Activated CD4-positive, alpha-beta T cell treated with anti-CD3 and anti-CD28 coated beads, Interleukin-2, amount 10 ng/mL, durations not matched to agents 24 days and 14 days (primary cell): Measurements from ENCODE around the gene SBK2. TPM values are rescaled to one million over a fixed set of nuclear protein-coding genes. Genes with fewer than 3 reads are reported as not detected.

Source experiments
- DNase-seq: peaks from one replicate; pipeline ENCODE4 v3.0.0; 2022
- H3K27ac Mint-ChIP-seq: one replicate; pipeline ENCODE4 v1.8.0; 2022; ENCODE audit warnings: mild to moderate bottlenecking, mixed read lengths
- H3K27me3 Mint-ChIP-seq: one replicate; pipeline ENCODE4 v1.8.0; 2022; ENCODE audit warnings: mixed read lengths
- H3K36me3 Mint-ChIP-seq: one replicate; pipeline ENCODE4 v1.8.0; 2022; ENCODE audit warnings: low read depth, mild to moderate bottlenecking, mixed read lengths
- H3K4me1 Mint-ChIP-seq: one replicate; pipeline ENCODE4 v1.8.0; 2021; ENCODE audit warnings: mixed read lengths
- H3K4me3 Mint-ChIP-seq: one replicate; pipeline ENCODE4 v1.8.0; 2022; ENCODE audit warnings: mild to moderate bottlenecking, moderate library complexity, mixed read lengths
- H3K9me3 Mint-ChIP-seq: one replicate; pipeline ENCODE4 v1.8.0; 2021; ENCODE audit warnings: mixed read lengths
- intact Hi-C: fragments of 100-400 bp; cut with micrococcal nuclease; formaldehyde crosslinking; loops from one replicate; pipeline ENCODE4 v1.15.1; 2023
- total RNA-seq: library from RNA; stranded (reverse); gene quantifications from 2 replicates; pipeline ENCODE4 v1.2.3, GENCODE V29; 2022

SBK2 gene
- total RNA-seq, 1 donor from 2014 or later = not detected

- Mint-ChIP-seq H3K27ac (peak overlapping the region; percentile 79), H3K36me3 (peaks cover 3% of the 10 kb centered on the region), H3K27me3 (no peaks in the 10 kb centered on the region), H3K4me1 (peaks cover 8% of the 10 kb centered on the region), H3K4me3 (peak overlapping the region; percentile 82), H3K9me3 (no peaks in the 10 kb centered on the region)
- no peak for DNase-seq
- intact Hi-C loops = no loop called here
These were observed 50.6 kb downstream of the SBK2 start for GRCh38 chr19:55486043-55486970.

- no peak for DNase-seq
- H3K27ac Mint-ChIP-seq = peak overlapping the region; percentile 79
- intact Hi-C loops = loop anchor here (1.0 kb wide), 1 partner anchor 9 kb away; the partner anchor contains the start of gene ZNF628
These were observed 51.4 kb downstream of the SBK2 start for GRCh38 chr19:55485439-55486011.

DNA sequence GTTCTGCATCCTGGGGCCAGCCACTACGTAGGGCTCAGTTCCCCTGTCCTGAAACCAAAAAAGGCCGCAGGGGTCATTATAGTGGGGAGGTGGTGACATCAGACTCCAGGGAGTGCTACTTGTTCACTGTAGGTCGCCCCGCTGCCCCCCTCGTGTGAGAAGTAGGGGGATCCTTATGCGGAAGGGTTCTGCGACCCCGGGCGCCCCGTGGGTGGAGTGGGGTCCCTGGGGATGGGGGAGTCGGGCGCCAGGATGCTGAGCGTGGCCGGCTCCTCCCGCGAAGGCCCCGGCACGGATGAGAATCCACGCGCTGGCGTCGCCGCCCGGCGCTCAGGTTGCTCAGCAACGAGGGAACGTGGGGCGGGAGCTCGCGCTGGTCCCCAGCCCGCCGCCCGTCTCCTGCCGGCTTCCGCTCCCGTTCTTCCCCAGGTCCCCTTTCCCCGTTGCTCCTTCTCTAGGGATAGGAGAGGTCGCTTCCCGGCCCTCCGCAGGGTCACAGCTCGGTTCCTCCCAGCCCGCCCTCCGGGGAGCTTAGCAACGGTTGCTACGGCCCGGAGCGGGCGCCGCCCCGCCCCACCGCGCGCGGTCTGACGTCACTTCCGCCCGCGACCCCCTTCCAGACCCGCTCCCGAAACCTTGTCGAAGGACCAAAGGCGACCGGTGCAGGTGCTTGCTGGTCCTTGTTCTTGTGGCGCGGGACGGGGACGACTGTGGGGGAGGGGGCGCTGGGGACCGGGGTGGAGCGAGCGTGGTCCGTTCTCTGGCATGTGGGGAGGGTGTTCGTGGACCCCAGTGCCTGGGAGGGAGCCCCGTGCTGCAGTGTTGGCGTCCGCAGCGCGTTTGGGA, 52.1 kb downstream of the SBK2 start, which contains the start of gene NAT14:
NAT14 (plus strand) TSS at position 596 of the 846 bp plus-strand sequence. CDS start 521 bp downstream, outside the sequence.
- H3K4me1 Mint-ChIP-seq = peaks cover 8% of the 10 kb centered on the region
- intact Hi-C loops = loop anchor here (1.0 kb wide), 1 partner anchor 9 kb away; the partner anchor contains the start of gene ZNF628
- H3K36me3 Mint-ChIP-seq = peaks cover 4% of the 10 kb centered on the region
- H3K9me3 Mint-ChIP-seq = no peaks in the 10 kb centered on the region
- H3K27me3 Mint-ChIP-seq = no peaks in the 10 kb centered on the region
- peak within 1 kb of the TSS; percentile 79 for H3K27ac Mint-ChIP-seq
- H3K4me3 Mint-ChIP-seq = peak within 1 kb of the TSS; percentile 82
- peak; percentile 93 for DNase-seq

More at GRCh38 chr19:55485439-55486011, 51.4 kb downstream of the SBK2 start:
- no peaks in the 10 kb centered on the region for H3K27me3 Mint-ChIP-seq
- H3K4me1 Mint-ChIP-seq = peaks cover 8% of the 10 kb centered on the region
- H3K36me3 Mint-ChIP-seq = peaks cover 3% of the 10 kb centered on the region
- no peaks in the 10 kb centered on the region for H3K9me3 Mint-ChIP-seq
- H3K4me3 Mint-ChIP-seq = peak overlapping the region; percentile 82

GRCh38 chr19:55483706-55484592, 53.0 kb downstream of the SBK2 start:
- no peak for DNase-seq
- H3K4me3 Mint-ChIP-seq = peak overlapping the region; percentile 82
- H3K27me3 Mint-ChIP-seq = no peaks in the 10 kb centered on the region
- H3K27ac Mint-ChIP-seq = peak overlapping the region; percentile 48
- H3K9me3 Mint-ChIP-seq = no peaks in the 10 kb centered on the region
- H3K4me1 Mint-ChIP-seq = peaks cover 11% of the 10 kb centered on the region
- peaks cover 6% of the 10 kb centered on the region for H3K36me3 Mint-ChIP-seq
- intact Hi-C loops = no loop called here

DNA sequence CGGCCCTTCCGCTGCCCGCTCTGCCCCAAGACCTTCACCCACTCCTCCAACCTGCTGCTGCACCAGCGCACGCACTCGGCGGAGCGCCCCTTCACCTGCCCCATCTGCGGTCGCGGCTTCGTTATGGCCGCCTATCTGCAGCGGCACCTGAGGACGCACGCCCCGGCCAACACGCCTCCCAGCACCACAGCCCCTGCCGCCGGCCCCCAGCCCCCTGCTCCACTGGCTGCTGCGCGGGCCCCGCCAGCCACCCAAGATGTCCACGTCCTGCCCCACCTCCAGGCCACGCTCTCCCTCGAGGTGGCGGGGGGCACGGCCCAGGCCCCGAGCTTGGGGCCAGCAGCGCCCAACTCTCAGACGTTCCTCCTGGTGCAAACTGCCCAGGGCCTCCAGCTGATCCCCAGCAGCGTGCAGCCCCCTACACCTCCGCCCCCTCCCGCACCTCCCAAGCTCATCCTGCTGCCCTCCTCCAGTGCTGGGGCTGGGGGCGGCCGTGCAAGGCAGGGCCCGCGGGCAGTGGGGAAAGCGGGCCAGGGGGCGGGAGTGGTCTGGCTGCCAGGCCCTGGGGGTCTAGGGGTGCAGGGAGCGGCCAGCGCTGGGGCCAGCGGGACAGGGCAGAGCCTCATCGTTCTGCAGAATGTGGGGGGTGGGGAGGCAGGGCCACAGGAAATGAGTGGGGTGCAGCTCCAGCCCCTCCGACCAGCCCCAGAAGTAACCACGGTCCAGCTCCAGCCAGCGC, 53.8 kb downstream of the SBK2 start:
- DNase-seq = no peak
- H3K27ac Mint-ChIP-seq = no peak overlapping the region
- H3K27me3 Mint-ChIP-seq = no peaks in the 10 kb centered on the region
- H3K4me1 Mint-ChIP-seq = peaks cover 19% of the 10 kb centered on the region
- peaks cover 6% of the 10 kb centered on the region for H3K36me3 Mint-ChIP-seq
- no peak overlapping the region for H3K4me3 Mint-ChIP-seq
- intact Hi-C loops = no loop called here
- H3K9me3 Mint-ChIP-seq = no peaks in the 10 kb centered on the region

DNA sequence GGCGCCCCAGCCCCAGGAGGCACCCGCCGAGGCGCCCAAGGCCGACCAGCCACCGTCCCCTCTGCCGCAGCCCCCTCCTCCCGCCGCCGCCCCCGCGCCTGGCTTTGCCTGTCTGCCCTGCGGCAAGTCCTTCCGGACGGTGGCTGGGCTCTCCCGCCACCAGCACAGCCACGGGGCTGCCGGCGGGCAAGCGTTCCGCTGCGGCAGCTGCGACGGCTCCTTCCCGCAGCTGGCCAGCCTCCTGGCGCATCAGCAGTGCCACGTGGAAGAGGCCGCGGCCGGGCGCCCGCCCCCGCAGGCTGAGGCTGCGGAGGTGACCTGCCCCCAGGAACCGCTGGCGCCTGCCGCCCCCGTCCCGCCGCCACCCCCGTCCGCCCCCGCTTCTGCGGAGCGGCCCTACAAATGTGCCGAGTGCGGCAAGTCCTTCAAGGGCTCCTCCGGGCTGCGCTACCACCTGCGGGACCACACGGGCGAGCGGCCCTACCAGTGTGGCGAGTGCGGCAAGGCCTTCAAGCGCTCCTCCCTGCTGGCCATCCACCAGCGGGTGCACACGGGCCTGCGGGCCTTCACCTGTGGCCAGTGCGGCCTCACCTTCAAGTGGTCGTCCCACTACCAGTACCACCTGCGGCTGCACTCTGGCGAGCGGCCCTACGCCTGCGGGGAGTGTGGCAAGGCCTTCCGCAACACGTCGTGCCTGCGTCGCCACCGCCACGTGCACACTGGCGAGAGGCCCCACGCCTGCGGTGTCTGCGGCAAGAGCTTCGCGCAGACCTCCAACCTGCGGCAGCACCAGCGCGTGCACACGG, 54.6 kb downstream of the SBK2 start:
- peaks cover 6% of the 10 kb centered on the region for H3K36me3 Mint-ChIP-seq
- H3K9me3 Mint-ChIP-seq = no peaks in the 10 kb centered on the region
- H3K27ac Mint-ChIP-seq = no peak overlapping the region
- DNase-seq = no peak
- H3K4me3 Mint-ChIP-seq = no peak overlapping the region
- H3K27me3 Mint-ChIP-seq = no peaks in the 10 kb centered on the region
- intact Hi-C loops = no loop called here
- peaks cover 21% of the 10 kb centered on the region for H3K4me1 Mint-ChIP-seq

GRCh38 chr19:55481794-55482155, 55.2 kb downstream of the SBK2 start:
- H3K27me3 Mint-ChIP-seq = no peaks in the 10 kb centered on the region
- H3K36me3 Mint-ChIP-seq = peaks cover 6% of the 10 kb centered on the region
- no peak overlapping the region for H3K27ac Mint-ChIP-seq
- no peaks in the 10 kb centered on the region for H3K9me3 Mint-ChIP-seq
- intact Hi-C loops = no loop called here
- no peak for DNase-seq
- H3K4me3 Mint-ChIP-seq = no peak overlapping the region
- H3K4me1 Mint-ChIP-seq = peaks cover 20% of the 10 kb centered on the region

- H3K27ac Mint-ChIP-seq = no peak overlapping the region
- no peak for DNase-seq
- intact Hi-C loops = no loop called here
- peaks cover 6% of the 10 kb centered on the region for H3K36me3 Mint-ChIP-seq
- no peak overlapping the region for H3K4me3 Mint-ChIP-seq
- H3K4me1 Mint-ChIP-seq = peaks cover 20% of the 10 kb centered on the region
- H3K9me3 Mint-ChIP-seq = no peaks in the 10 kb centered on the region
- no peaks in the 10 kb centered on the region for H3K27me3 Mint-ChIP-seq
These were observed 55.7 kb downstream of the SBK2 start for GRCh38 chr19:55481148-55481793.

DNA sequence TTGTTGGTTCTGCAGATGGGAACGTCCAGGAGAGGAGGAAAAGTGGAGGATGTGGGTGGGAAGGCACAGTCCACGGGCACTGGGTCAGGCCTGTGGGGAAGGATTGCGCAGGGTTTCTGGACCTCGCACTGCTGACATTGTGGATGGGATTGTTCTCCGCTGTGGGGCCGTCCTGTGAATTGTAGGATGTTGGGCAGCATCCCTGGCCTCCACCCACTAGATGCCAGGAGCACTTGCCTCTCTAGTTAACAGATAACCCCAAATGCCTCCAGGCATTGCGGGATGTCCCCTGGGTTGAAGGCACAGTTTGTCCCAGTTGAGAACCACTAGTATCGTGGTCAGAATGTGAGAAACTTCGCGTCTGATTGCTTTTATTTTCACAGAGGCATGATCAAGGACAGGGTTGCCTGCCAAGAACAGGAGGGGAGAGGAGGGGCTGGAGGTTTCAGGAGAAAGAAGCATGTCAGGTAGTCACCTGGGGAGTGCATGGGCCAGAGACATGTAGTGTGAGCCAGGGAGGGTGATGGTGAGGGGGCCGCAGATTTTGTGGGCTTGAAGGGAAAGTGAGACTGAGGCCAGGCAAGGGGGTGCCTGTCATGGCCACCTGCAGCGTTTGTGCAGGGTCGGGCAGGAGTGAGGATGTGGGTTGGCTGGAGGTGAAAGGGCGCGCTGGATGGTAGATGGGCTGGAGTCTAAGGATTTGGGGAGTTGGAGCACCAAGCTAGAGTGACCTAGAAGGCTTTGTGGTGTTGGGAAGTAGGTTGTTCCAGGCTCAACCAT, 57.3 kb downstream of the SBK2 start:
- Mint-ChIP-seq H3K36me3 (peaks cover 3% of the 10 kb centered on the region), H3K4me3 (no peak overlapping the region), H3K4me1 (peaks cover 23% of the 10 kb centered on the region), H3K9me3 (no peaks in the 10 kb centered on the region), H3K27me3 (no peaks in the 10 kb centered on the region), H3K27ac (no peak overlapping the region)
- intact Hi-C loops = loop anchor here (5.0 kb wide), 1 partner anchor 1017 kb away; the partner anchor contains the start of gene LENG9
- DNase-seq = no peak

DNA sequence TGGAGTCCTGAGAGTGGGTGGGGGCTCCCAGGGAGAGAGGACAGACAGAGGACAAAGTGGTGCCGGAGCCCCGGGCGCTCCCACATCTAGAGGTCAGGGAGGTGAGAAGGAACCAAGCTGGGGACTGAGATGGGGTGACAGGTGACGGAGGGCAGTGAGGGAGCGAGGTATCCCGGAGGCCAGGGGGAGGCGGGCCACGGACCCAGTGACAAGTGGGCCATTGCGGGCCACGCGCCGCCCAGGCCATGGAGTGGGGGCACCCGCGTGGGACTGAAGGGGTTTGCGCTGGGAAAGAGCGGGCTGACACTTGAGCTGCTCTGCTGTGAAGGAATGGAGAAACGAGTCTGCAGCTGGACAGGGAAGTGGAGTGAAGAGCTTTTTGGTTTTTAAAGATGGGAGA, 57.9 kb downstream of the SBK2 start:
- DNase-seq = no peak
- H3K4me3 Mint-ChIP-seq = peak overlapping the region; percentile 91

More for the DNA sequence above, 57.9 kb downstream of the SBK2 start:
- Mint-ChIP-seq H3K4me1 (peaks cover 23% of the 10 kb centered on the region), H3K36me3 (peaks cover 3% of the 10 kb centered on the region), H3K27ac (no peak overlapping the region), H3K9me3 (no peaks in the 10 kb centered on the region), H3K27me3 (no peaks in the 10 kb centered on the region)
- intact Hi-C loops = loop anchor here (5.0 kb wide), 1 partner anchor 1017 kb away; the partner anchor contains the start of gene LENG9
